GM19025 (cell line): ENCODE measurements around the gene HDAC9.

ENCODE experiments used
- ATAC-seq: cut with Tn5 transposase; IDR thresholded peaks from one replicate; pipeline ENCODE4 v1.9.1; 2021; ENCODE audit warnings: mild to moderate bottlenecking, low read depth, moderate library complexity; ENCODE audit not compliant: unreplicated experiment

HDAC9 gene

GRCh38 chr7:18491871-18492270, 3.7 kb upstream of the HDAC9 start:
- ATAC-seq = no peak

- ATAC-seq = no peak
Measured at GRCh38 chr7:18494406-18494805, 1.1 kb upstream of the HDAC9 start.

- ATAC-seq = no peak
Measured at GRCh38 chr7:18494821-18495408, 634 bp upstream of the HDAC9 start.

- peak; percentile 1 for ATAC-seq
Measured at GRCh38 chr7:18496341-18496700, 772 bp downstream of the HDAC9 start.

GRCh38 chr7:18497082-18497481, 1.5 kb downstream of the HDAC9 start:
- no peak for ATAC-seq

GRCh38 chr7:18497800-18498199, 2.3 kb downstream of the HDAC9 start:
- ATAC-seq = no peak

- no peak for ATAC-seq
Measured at GRCh38 chr7:18498341-18498740, 2.8 kb downstream of the HDAC9 start.

- ATAC-seq = no peak
Measured at GRCh38 chr7:18499407-18500177, 4.0 kb downstream of the HDAC9 start.

- ATAC-seq = no peak
Measured at GRCh38 chr7:18503126-18503866, 7.7 kb downstream of the HDAC9 start.

GRCh38 chr7:18504965-18505364, 9.4 kb downstream of the HDAC9 start:
- ATAC-seq = no peak

- ATAC-seq = peak; percentile 36
Measured at GRCh38 chr7:18505870-18506460, 10.4 kb downstream of the HDAC9 start.

- ATAC-seq = peak; percentile 74
Measured at GRCh38 chr7:18508443-18509427, 13.2 kb downstream of the HDAC9 start.

GRCh38 chr7:18509481-18509880, 13.9 kb downstream of the HDAC9 start:
- no peak for ATAC-seq

GRCh38 chr7:18511351-18512140, 16.0 kb downstream of the HDAC9 start:
- ATAC-seq = no peak

GRCh38 chr7:18513343-18513742, 17.8 kb downstream of the HDAC9 start:
- ATAC-seq = no peak

GRCh38 chr7:18515067-18515466, 19.5 kb downstream of the HDAC9 start:
- no peak for ATAC-seq

GRCh38 chr7:18517646-18518045, 22.1 kb downstream of the HDAC9 start:
- no peak for ATAC-seq

- no peak for ATAC-seq
Measured at GRCh38 chr7:18518555-18518954, 23.0 kb downstream of the HDAC9 start.
